Skin epidermis (tissue), 12 donors: ENCODE data around the gene UNC45B.
"Not testable (repeated sequence)": the region's sequence is repeated elsewhere in the genome, so short reads cannot be mapped to it uniquely, and the experiment has no call there.

Experiments
- H3K27ac ChIP-seq, 21 experiments: fragments of 200-600 bp; sonication (generic) in 11 of 21; one replicate each; pipeline ENCODE4 v1.5.0; 2020; ENCODE audit warnings: mild to moderate bottlenecking in 3 of 21, inconsistent platforms in 2 of 21, moderate library complexity in 2 of 21
- H3K4me3 ChIP-seq, 7 experiments: fragments of 200-600 bp; sonication (generic) in 2 of 7; one replicate each; pipeline ENCODE4 v1.5.0; 2020; ENCODE audit warnings: inconsistent platforms in 2 of 7, mild to moderate bottlenecking in 2 of 7, moderate library complexity in 1 of 7

Gene UNC45B

GRCh38 chr17:35141681-35142466 lies 5.7 kb upstream of the UNC45B start, which contains the start of gene NLE1:
TSS of gene NLE1 (minus strand) at chr17:35142303. CDS start at chr17:35142275, 28 bp downstream.
- H3K27ac ChIP-seq: peak within 1 kb of the TSS in 17 of 21 experiments; percentile 11 to 83 (median 65)

DNA sequence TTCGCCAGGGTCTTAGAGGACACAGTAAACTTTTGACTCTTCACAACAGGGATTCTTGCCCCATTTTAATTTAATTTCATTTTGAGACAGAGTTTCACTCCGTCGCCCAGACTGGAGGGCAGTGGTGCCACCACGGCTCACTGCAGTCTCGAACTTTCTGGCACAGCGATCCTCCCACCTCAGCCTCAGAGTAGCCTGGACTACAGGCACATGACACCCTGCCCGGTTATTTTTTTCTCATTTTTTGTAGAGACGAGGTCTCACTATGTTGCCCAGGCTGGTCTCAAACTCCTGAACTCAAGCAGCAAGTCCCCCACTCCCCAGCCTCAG lies 5.2 kb upstream of the UNC45B start:
- Histone ChIP-seq H3K27ac (peak overlapping the region in 4 of 21 experiments; percentile 23 to 79 (median 62)), H3K4me3 (peak overlapping the region in 5 of 7 experiments; percentile 75 to 99 (median 96))

More at GRCh38 chr17:35141681-35142466, 5.7 kb upstream of the UNC45B start, which contains the start of gene NLE1:
- H3K4me3 ChIP-seq: peak within 1 kb of the TSS; percentile 55 to 99 (median 84)

- Histone ChIP-seq H3K27ac (no peak overlapping the region), H3K4me3 (no peak overlapping the region)
Measured at GRCh38 chr17:35144840-35145239, 2.8 kb upstream of the UNC45B start.

GRCh38 chr17:35146214-35146833 lies 1.3 kb upstream of the UNC45B start:
- H3K27ac ChIP-seq: no peak overlapping the region
- no peak overlapping the region for H3K4me3 ChIP-seq

GRCh38 chr17:35148144-35148543 lies 527 bp downstream of the UNC45B start:
- peak overlapping the region in 1 of 21 experiments; percentile 4 for H3K27ac ChIP-seq

DNA sequence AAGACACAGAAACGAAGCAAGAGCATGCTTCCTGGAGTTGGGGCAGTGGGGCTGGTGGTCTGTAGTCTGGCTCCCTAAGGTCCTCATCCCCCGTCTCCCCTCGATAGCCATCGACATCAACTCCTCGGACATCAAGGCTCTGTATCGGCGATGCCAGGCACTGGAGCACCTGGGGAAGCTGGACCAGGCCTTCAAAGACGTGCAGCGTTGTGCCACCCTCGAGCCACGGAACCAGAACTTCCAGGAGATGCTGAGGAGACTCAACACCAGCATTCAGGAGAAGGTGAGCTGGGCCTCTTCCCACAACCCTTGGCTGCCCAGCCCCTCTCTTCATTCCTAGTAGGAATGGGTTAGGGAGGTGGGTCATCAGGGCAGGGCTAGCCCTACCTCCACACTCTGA lies 2.3 kb downstream of the UNC45B start:
- H3K4me3 ChIP-seq: no peak overlapping the region
- no peak overlapping the region for H3K27ac ChIP-seq

More at GRCh38 chr17:35148144-35148543, 527 bp downstream of the UNC45B start:
- no peak overlapping the region for H3K4me3 ChIP-seq

- H3K27ac ChIP-seq, H3K4me3 ChIP-seq: not testable (repeated sequence)
Measured at GRCh38 chr17:35151080-35151479, 3.5 kb downstream of the UNC45B start.

DNA sequence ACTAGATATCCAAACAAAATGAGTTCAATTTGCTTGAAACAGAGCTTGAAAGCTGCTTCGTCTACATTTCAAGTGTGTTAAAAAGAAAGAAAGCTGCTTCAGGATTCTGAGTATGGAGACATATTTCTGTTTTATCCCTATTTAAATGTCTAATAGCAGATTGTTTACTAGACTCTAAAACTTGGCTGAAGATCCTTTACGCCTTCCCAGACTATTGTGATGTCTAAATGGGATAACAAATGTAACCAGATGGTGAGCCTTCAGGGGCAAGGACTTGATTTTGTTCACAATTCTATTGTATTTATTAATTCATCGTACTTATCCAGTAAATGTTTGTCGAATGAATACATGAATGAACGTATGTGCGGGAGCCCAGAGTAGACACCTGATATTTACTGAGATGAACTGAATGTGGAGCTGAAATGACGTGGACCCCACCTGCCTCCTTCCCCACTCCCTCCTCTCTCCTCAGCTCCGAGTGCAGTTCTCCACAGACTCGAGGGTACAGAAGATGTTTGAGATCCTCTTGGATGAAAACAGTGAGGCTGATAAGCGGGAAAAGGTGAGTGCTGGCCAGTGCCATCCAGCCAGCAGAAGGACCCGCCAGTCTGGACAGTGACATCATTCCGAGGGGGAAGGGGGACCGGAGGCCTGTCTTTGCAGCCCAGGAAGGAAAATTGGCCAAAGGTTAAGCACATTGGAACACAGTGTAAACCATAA lies 5.0 kb downstream of the UNC45B start:
- Histone ChIP-seq H3K4me3 (no peak overlapping the region), H3K27ac (no peak overlapping the region)

DNA sequence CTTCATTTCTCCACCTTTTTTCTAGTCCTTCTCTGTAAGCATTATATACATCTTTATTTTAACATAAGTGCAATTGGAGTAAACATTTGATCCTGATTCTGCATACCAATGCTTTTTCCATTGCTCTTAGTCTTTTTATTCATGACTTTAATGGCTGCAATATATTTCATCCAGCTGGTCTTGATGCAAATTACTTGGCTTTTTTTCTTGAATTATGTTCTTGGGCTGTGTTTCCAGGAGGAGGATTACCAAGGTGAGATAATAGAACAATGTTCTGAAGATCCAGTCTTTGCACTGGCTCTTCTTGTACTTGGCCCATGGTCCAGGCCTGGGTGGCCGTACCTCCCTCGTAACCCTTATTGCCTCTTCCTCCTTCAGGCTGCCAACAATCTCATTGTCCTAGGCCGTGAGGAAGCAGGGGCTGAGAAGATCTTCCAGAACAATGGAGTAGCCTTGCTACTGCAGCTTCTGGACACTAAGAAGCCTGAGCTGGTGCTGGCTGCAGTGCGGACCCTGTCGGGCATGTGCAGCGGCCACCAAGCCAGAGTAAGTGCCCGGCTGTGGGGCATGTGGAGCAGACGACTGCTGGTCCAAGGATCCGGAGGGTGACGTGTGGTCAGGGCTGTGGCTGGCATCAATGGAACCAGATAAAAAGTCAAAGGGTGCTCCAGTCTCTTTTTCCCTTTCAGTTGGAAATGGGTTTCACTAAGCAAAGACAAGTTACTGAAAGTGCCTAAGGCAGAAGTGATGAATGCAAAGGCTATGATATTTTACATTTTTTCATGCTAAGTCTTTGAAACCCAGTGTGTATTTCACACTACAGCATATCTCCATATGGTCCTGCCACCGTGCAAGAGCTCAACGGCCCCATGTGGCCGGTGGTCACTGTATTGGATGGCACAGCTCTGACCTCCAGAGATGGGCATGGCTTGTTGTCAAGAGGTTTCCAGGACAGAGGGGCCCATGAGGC lies 6.9 kb downstream of the UNC45B start:
- no peak overlapping the region for H3K4me3 ChIP-seq

GRCh38 chr17:35155246-35155645 lies 7.6 kb downstream of the UNC45B start:
- Histone ChIP-seq H3K27ac (no peak overlapping the region), H3K4me3 (no peak overlapping the region)

More for the DNA sequence above, 6.9 kb downstream of the UNC45B start:
- no peak overlapping the region for H3K27ac ChIP-seq

DNA sequence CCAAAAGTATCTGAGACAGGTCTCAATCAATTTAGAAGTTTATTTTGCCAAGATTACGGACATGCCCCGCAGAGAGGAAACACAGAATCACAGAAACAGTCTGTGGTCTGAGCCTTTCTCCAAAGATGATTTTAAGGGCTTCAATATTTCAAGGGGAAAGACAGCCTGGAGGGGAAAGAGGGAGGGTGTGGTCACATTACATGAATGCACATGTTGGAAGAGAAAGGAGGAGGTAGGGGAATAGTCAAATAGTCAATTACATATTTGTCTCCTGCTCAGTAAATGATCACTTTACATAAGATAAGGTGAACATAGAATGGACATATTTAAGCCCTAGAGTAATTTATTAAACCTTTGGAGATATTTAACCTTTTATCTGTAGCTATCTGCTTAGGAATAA lies 12.3 kb downstream of the UNC45B start:
- Histone ChIP-seq H3K27ac (peak overlapping the region in 2 of 21 experiments; percentile 50 to 85), H3K4me3 (no peak overlapping the region)

DNA sequence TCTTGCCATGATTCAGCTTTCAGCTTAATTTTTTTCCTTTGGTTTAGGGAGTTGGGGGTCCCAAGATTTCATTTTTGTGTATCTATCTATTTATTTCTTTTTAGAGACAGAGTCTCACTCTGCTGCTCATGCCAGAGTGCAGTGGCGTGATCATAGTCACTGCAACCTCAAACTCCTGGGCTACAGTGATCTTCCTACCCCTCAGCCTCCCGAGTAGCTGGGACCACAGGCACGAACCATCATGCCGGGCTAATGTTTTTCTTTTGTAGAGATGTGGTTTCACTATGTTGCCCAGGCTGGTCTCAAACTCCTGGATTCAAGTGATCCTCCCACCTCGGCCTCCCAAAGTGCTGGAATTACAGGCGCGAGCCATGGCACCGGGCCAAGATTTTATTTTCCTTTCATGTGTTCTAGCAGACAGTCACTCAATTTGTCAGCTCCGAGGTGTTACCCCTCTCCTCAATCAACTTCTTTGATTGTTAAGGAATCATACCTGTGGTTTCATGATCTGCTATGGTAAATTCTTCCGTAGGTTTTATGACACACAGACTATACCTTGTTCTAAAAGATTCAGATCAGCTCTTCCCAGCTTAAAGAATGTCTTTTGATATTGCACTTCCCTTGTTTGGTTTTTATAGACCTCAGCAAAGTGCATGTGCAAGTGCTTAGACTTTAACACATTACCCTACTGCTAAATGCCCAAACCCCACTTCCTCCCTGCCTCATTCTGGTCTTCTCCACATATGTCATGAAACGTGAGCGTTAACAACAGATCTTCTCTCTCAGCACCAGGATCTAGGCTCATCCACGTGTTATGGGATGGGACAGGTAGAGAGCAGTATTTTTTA lies 13.0 kb downstream of the UNC45B start:
- Histone ChIP-seq H3K27ac (peak overlapping the region in 5 of 21 experiments; percentile 50 to 85 (median 70)), H3K4me3 (no peak overlapping the region)

GRCh38 chr17:35161281-35161761 lies 13.7 kb downstream of the UNC45B start:
- H3K27ac ChIP-seq: peak overlapping the region in 7 of 21 experiments; percentile 38 to 85 (median 50)
- no peak overlapping the region for H3K4me3 ChIP-seq

- Histone ChIP-seq H3K4me3 (no peak overlapping the region), H3K27ac (peak overlapping the region in 2 of 21 experiments; percentile 71 to 85)
Measured at GRCh38 chr17:35162755-35163154, 15.1 kb downstream of the UNC45B start.

GRCh38 chr17:35163886-35164285 lies 16.3 kb downstream of the UNC45B start:
- no peak overlapping the region for H3K4me3 ChIP-seq
- no peak overlapping the region for H3K27ac ChIP-seq

GRCh38 chr17:35164716-35165115 lies 17.1 kb downstream of the UNC45B start:
- Histone ChIP-seq H3K27ac (no peak overlapping the region), H3K4me3 (no peak overlapping the region)

DNA sequence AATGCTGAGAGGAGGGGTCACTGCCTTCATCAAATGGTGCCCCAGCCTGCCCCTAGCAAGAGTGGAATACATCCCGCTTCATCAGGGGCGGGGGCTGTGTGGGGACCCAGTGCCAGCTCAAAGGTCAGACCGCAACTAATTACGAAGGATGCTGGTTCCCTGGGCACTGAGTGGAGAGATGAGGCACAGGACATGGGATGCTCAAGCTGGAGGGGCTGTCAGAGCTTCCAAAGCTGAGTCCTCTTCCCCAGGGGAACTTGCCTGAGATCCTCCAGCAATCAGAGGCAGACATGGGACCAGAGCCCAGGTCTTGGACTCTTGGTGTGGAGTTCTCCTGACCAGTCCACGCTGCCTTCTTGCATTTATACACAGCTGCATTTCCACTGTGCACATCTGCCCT lies 18.9 kb downstream of the UNC45B start:
- no peak overlapping the region for H3K4me3 ChIP-seq
- no peak overlapping the region for H3K27ac ChIP-seq

DNA sequence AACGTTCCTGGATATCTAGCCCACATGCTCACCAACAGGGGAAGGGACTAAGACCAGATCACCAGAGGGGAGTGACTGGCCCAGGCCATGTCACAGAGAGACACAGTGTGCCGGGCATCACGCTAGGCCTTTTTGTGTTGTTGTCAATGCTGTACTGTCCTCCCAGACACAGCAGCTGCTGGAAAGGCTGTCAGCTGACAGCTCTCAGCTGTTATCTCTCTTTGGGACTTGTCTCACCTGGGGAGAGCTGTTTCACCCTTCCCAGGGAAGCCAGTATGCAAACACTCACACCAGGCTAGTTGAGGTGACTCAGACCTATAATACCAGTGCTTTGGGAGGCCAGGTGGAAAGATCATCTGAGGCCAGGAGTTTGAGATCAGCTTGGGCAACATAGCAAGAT lies 19.4 kb downstream of the UNC45B start:
- H3K27ac ChIP-seq: no peak overlapping the region
- no peak overlapping the region for H3K4me3 ChIP-seq
